ACC112 (cell line): Measurements from ENCODE around the gene PNPT1.

Experiments
- H2AFZ ChIP-seq: fragments of 200-600 bp; sonication (generic); one replicate; pipeline ENCODE4 v1.6.0; 2017; ENCODE audit warnings: antibody characterized with exemption, low read length; ENCODE audit not compliant: unreplicated experiment
- H3K27ac ChIP-seq: fragments of 200-600 bp; sonication (generic); 2 replicates; pipeline ENCODE4 v1.5.1; 2014; ENCODE audit warnings: low read depth, mild to moderate bottlenecking, antibody characterized with exemption, low read length, moderate library complexity
- H3K27me3 ChIP-seq: fragments of 200-600 bp; sonication (generic); 2 replicates; pipeline ENCODE4 v1.6.1; 2014; ENCODE audit warnings: mild to moderate bottlenecking, antibody characterized with exemption, low read length, moderate library complexity, mixed read lengths; ENCODE audit not compliant: insufficient read depth
- H3K36me3 ChIP-seq: fragments of 200-600 bp; sonication (generic); 2 replicates; pipeline ENCODE4 v1.6.1; 2016; ENCODE audit warnings: mild to moderate bottlenecking, antibody characterized with exemption, low read length, moderate library complexity, mixed read lengths; ENCODE audit not compliant: insufficient read depth
- H3K4me1 ChIP-seq: fragments of 200-600 bp; sonication (generic); one replicate; pipeline ENCODE4 v1.6.1; 2016; ENCODE audit warnings: low read length, mixed read lengths; ENCODE audit not compliant: insufficient read depth, unreplicated experiment, control insufficient read depth
- H3K4me3 ChIP-seq: fragments of 200-600 bp; sonication (generic); 2 replicates; pipeline ENCODE4 v1.5.1; 2014; ENCODE audit warnings: mild to moderate bottlenecking, low read depth, low read length
- H3K79me2 ChIP-seq: fragments of 200-600 bp; sonication (generic); one replicate; pipeline ENCODE4 v1.6.0; 2016; ENCODE audit warnings: low read length; ENCODE audit not compliant: control insufficient read depth, unreplicated experiment, insufficient read depth

PNPT1 gene

GRCh38 chr2:55668956-55669355 is 24.7 kb downstream of the PNPT1 start:
- H3K4me1 ChIP-seq: no peaks in the 10 kb centered on the region
- peaks cover 27% of the 10 kb centered on the region for H3K36me3 ChIP-seq
- no peak overlapping the region for H2AFZ ChIP-seq
- H3K27me3 ChIP-seq: no peaks in the 10 kb centered on the region
- no peak overlapping the region for H3K27ac ChIP-seq
- no peak overlapping the region for H3K4me3 ChIP-seq
- no peaks in the 10 kb centered on the region for H3K79me2 ChIP-seq

- no peak overlapping the region for H3K4me3 ChIP-seq
- no peaks in the 10 kb centered on the region for H3K79me2 ChIP-seq
- H3K27me3 ChIP-seq: no peaks in the 10 kb centered on the region
- no peak overlapping the region for H3K27ac ChIP-seq
- H2AFZ ChIP-seq: no peak overlapping the region
- peaks cover 11% of the 10 kb centered on the region for H3K4me1 ChIP-seq
- H3K36me3 ChIP-seq: peaks cover 32% of the 10 kb centered on the region
Observed at GRCh38 chr2:55653255-55653654, 40.4 kb downstream of the PNPT1 start.

- no peak overlapping the region for H2AFZ ChIP-seq
- H3K4me1 ChIP-seq: peaks cover 17% of the 10 kb centered on the region
- no peak overlapping the region for H3K4me3 ChIP-seq
- no peaks in the 10 kb centered on the region for H3K27me3 ChIP-seq
- H3K27ac ChIP-seq: no peak overlapping the region
- H3K36me3 ChIP-seq: peaks cover 23% of the 10 kb centered on the region
- no peaks in the 10 kb centered on the region for H3K79me2 ChIP-seq
Observed at GRCh38 chr2:55649211-55649610, 44.4 kb downstream of the PNPT1 start.

GRCh38 chr2:55636831-55637230 is 56.8 kb downstream of the PNPT1 start:
- H3K27ac ChIP-seq: no peak overlapping the region
- H2AFZ ChIP-seq: no peak overlapping the region
- no peaks in the 10 kb centered on the region for H3K4me1 ChIP-seq
- H3K4me3 ChIP-seq: no peak overlapping the region
- H3K36me3 ChIP-seq: peaks cover 37% of the 10 kb centered on the region
- no peaks in the 10 kb centered on the region for H3K79me2 ChIP-seq
- no peaks in the 10 kb centered on the region for H3K27me3 ChIP-seq

GRCh38 chr2:55628931-55629330 is 64.7 kb downstream of the PNPT1 start:
- Histone ChIP-seq H3K36me3 (peaks cover 10% of the 10 kb centered on the region; the same call in 1 of the 2 replicates), H3K27ac (no peak overlapping the region), H3K27me3 (no peaks in the 10 kb centered on the region), H2AFZ (no peak overlapping the region), H3K79me2 (no peaks in the 10 kb centered on the region), H3K4me1 (no peaks in the 10 kb centered on the region), H3K4me3 (no peak overlapping the region)

GRCh38 chr2:55627915-55628314 is 65.7 kb downstream of the PNPT1 start:
- Histone ChIP-seq H2AFZ (no peak overlapping the region), H3K4me3 (no peak overlapping the region), H3K27ac (no peak overlapping the region), H3K4me1 (no peaks in the 10 kb centered on the region), H3K36me3 (0 out of 2 replicates have a peak, but pooled peaks cover 6% of the 10 kb centered on the region), H3K79me2 (peaks cover 8% of the 10 kb centered on the region), H3K27me3 (no peaks in the 10 kb centered on the region)

- peaks cover 6% of the 10 kb centered on the region for H3K4me1 ChIP-seq
- no peak overlapping the region for H3K4me3 ChIP-seq
- H2AFZ ChIP-seq: no peak overlapping the region
- no peak overlapping the region for H3K27ac ChIP-seq
- peaks cover 47% of the 10 kb centered on the region for H3K79me2 ChIP-seq
- no peaks in the 10 kb centered on the region for H3K27me3 ChIP-seq
- 0 out of 2 replicates have a peak, but pooled peaks cover 6% of the 10 kb centered on the region for H3K36me3 ChIP-seq
Observed at GRCh38 chr2:55621802-55622201, 71.8 kb downstream of the PNPT1 start.

GRCh38 chr2:55620123-55620779 is 73.4 kb downstream of the PNPT1 start:
- Histone ChIP-seq H3K4me3 (peak overlapping the region; percentile 37; the same call in 1 of the 2 replicates), H3K79me2 (peaks cover 62% of the 10 kb centered on the region), H3K27me3 (no peaks in the 10 kb centered on the region), H3K36me3 (0 out of 2 replicates have a peak, but pooled peaks cover 1% of the 10 kb centered on the region), H3K4me1 (peaks cover 8% of the 10 kb centered on the region), H3K27ac (no peak overlapping the region), H2AFZ (no peak overlapping the region)

GRCh38 chr2:55618275-55619055 is 75.2 kb downstream of the PNPT1 start:
- H3K79me2 ChIP-seq: peaks cover 74% of the 10 kb centered on the region
- H3K36me3 ChIP-seq: peaks cover 13% of the 10 kb centered on the region; the same call in 1 of the 2 replicates
- peak overlapping the region; percentile 74 for H2AFZ ChIP-seq
- peak overlapping the region; percentile 70 for H3K27ac ChIP-seq
- no peaks in the 10 kb centered on the region for H3K27me3 ChIP-seq
- H3K4me1 ChIP-seq: peaks cover 13% of the 10 kb centered on the region
- H3K4me3 ChIP-seq: peak overlapping the region; percentile 94

- peak overlapping the region; percentile 94 for H3K4me3 ChIP-seq
- H3K27me3 ChIP-seq: no peaks in the 10 kb centered on the region
- peaks cover 15% of the 10 kb centered on the region; the same call in 1 of the 2 replicates for H3K36me3 ChIP-seq
- H3K4me1 ChIP-seq: peaks cover 13% of the 10 kb centered on the region
- H2AFZ ChIP-seq: peak overlapping the region; percentile 74
- H3K79me2 ChIP-seq: peaks cover 70% of the 10 kb centered on the region
- peak overlapping the region; percentile 70 for H3K27ac ChIP-seq
Observed at GRCh38 chr2:55618025-55618274, 75.7 kb downstream of the PNPT1 start.
